ENCODE data around the gene TTLL9. TPM values are rescaled to one million over a fixed set of nuclear protein-coding genes. Genes with fewer than 3 reads are reported as not detected.

Gene TTLL9
- total RNA-seq, 2 experiments from 2014 or later: not detected

- no peaks in the 10 kb centered on the region for H3K27me3 Mint-ChIP-seq
- H3K27ac Mint-ChIP-seq: no peak overlapping the region
- peak overlapping the region; percentile 96 for H3K4me3 Mint-ChIP-seq
- no peak for DNase-seq
- peaks cover 3% of the 10 kb centered on the region for H3K9me3 Mint-ChIP-seq
- H3K36me3 Mint-ChIP-seq: peaks cover 33% of the 10 kb centered on the region
- peaks cover 18% of the 10 kb centered on the region for H3K4me1 Mint-ChIP-seq
These were observed 79.6 kb downstream of the TTLL9 start for GRCh38 chr20:31949877-31950646.

- peaks cover 33% of the 10 kb centered on the region for H3K36me3 Mint-ChIP-seq
- H3K27ac Mint-ChIP-seq: peak overlapping the region; percentile 94
These were observed 80.7 kb downstream of the TTLL9 start for GRCh38 chr20:31951203-31951529.

GRCh38 chr20:31951530-31952453, 81.4 kb downstream of the TTLL9 start, which contains the start of gene PDRG1:
Gene PDRG1, minus strand, starts transcription at chr20:31952046. Its CDS starts 85 bp downstream, at chr20:31951961.
- Mint-ChIP-seq H3K4me1 (peaks cover 18% of the 10 kb centered on the region), H3K9me3 (peaks cover 3% of the 10 kb centered on the region), H3K27ac (peak within 1 kb of the TSS; percentile 94), H3K4me3 (peak within 1 kb of the TSS; percentile 96), H3K36me3 (peaks cover 31% of the 10 kb centered on the region), H3K27me3 (no peaks in the 10 kb centered on the region)
- peak; percentile 97 for DNase-seq

More at GRCh38 chr20:31951203-31951529, 80.7 kb downstream of the TTLL9 start:
- Mint-ChIP-seq H3K27me3 (no peaks in the 10 kb centered on the region), H3K4me1 (peaks cover 18% of the 10 kb centered on the region), H3K4me3 (peak overlapping the region; percentile 96), H3K9me3 (peaks cover 3% of the 10 kb centered on the region)
- DNase-seq: no peak

GRCh38 chr20:31953556-31954148, 83.2 kb downstream of the TTLL9 start:
- H3K9me3 Mint-ChIP-seq: peaks cover 2% of the 10 kb centered on the region
- DNase-seq: no peak
- H3K27me3 Mint-ChIP-seq: peaks cover 1% of the 10 kb centered on the region
- no peak overlapping the region for H3K27ac Mint-ChIP-seq
- no peak overlapping the region for H3K4me3 Mint-ChIP-seq
- peaks cover 18% of the 10 kb centered on the region for H3K4me1 Mint-ChIP-seq
- peaks cover 22% of the 10 kb centered on the region for H3K36me3 Mint-ChIP-seq

GRCh38 chr20:31954500-31954899, 84.1 kb downstream of the TTLL9 start:
- H3K4me3 Mint-ChIP-seq: no peak overlapping the region
- DNase-seq: no peak
- peaks cover 16% of the 10 kb centered on the region for H3K36me3 Mint-ChIP-seq
- peaks cover 4% of the 10 kb centered on the region for H3K27me3 Mint-ChIP-seq
- H3K9me3 Mint-ChIP-seq: no peaks in the 10 kb centered on the region
- H3K27ac Mint-ChIP-seq: no peak overlapping the region
- peaks cover 16% of the 10 kb centered on the region for H3K4me1 Mint-ChIP-seq

- no peak for DNase-seq
- H3K4me3 Mint-ChIP-seq: no peak overlapping the region
- H3K4me1 Mint-ChIP-seq: peaks cover 3% of the 10 kb centered on the region
- H3K27me3 Mint-ChIP-seq: peaks cover 4% of the 10 kb centered on the region
- no peak overlapping the region for H3K27ac Mint-ChIP-seq
- H3K36me3 Mint-ChIP-seq: no peaks in the 10 kb centered on the region
- no peaks in the 10 kb centered on the region for H3K9me3 Mint-ChIP-seq
These were observed 86.4 kb downstream of the TTLL9 start for GRCh38 chr20:31956556-31957526.

GRCh38 chr20:31962761-31963160, 92.3 kb downstream of the TTLL9 start:
- DNase-seq: no peak
- Mint-ChIP-seq H3K27ac (no peak overlapping the region), H3K27me3 (peaks cover 46% of the 10 kb centered on the region), H3K36me3 (no peaks in the 10 kb centered on the region), H3K4me1 (no peaks in the 10 kb centered on the region), H3K4me3 (no peak overlapping the region), H3K9me3 (no peaks in the 10 kb centered on the region)

- Mint-ChIP-seq H3K27ac (no peak overlapping the region), H3K27me3 (peaks cover 48% of the 10 kb centered on the region), H3K9me3 (no peaks in the 10 kb centered on the region), H3K4me1 (peaks cover 2% of the 10 kb centered on the region), H3K4me3 (no peak overlapping the region), H3K36me3 (no peaks in the 10 kb centered on the region)
- DNase-seq: no peak
These were observed 93.5 kb downstream of the TTLL9 start for GRCh38 chr20:31963889-31964288.

GRCh38 chr20:31966991-31967655, 96.7 kb downstream of the TTLL9 start:
- peak overlapping the region; percentile 60 for H3K4me3 Mint-ChIP-seq
- H3K27me3 Mint-ChIP-seq: peaks cover 69% of the 10 kb centered on the region
- H3K9me3 Mint-ChIP-seq: no peaks in the 10 kb centered on the region
- H3K36me3 Mint-ChIP-seq: no peaks in the 10 kb centered on the region
- no peak for DNase-seq
- peaks cover 2% of the 10 kb centered on the region for H3K4me1 Mint-ChIP-seq
- H3K27ac Mint-ChIP-seq: no peak overlapping the region

GRCh38 chr20:31967830-31968249, 97.4 kb downstream of the TTLL9 start, which contains the start of gene XKR7:
Gene XKR7, plus strand, starts transcription at chr20:31968151. Its CDS starts 25 bp downstream, at chr20:31968176.
- Mint-ChIP-seq H3K9me3 (no peaks in the 10 kb centered on the region), H3K27me3 (peaks cover 71% of the 10 kb centered on the region), H3K36me3 (no peaks in the 10 kb centered on the region), H3K4me1 (peaks cover 2% of the 10 kb centered on the region), H3K27ac (no peak within 1 kb of the TSS), H3K4me3 (peak within 1 kb of the TSS; percentile 86)
- DNase-seq: peak; percentile 19

GRCh38 chr20:31968291-31969126, 98.1 kb downstream of the TTLL9 start:
- peak; percentile 86 for DNase-seq
- Mint-ChIP-seq H3K9me3 (no peaks in the 10 kb centered on the region), H3K4me3 (peak overlapping the region; percentile 86), H3K27ac (no peak overlapping the region), H3K27me3 (peaks cover 74% of the 10 kb centered on the region), H3K36me3 (no peaks in the 10 kb centered on the region), H3K4me1 (peaks cover 2% of the 10 kb centered on the region)

GRCh38 chr20:31969991-31970390, 99.6 kb downstream of the TTLL9 start:
- H3K27me3 Mint-ChIP-seq: peaks cover 71% of the 10 kb centered on the region
- H3K4me3 Mint-ChIP-seq: no peak overlapping the region
- no peak overlapping the region for H3K27ac Mint-ChIP-seq

GRCh38 chr20:31972471-31973021, 102.1 kb downstream of the TTLL9 start:
- Mint-ChIP-seq H3K4me1 (peaks cover 2% of the 10 kb centered on the region), H3K4me3 (no peak overlapping the region), H3K27ac (no peak overlapping the region), H3K9me3 (no peaks in the 10 kb centered on the region), H3K27me3 (peaks cover 59% of the 10 kb centered on the region), H3K36me3 (no peaks in the 10 kb centered on the region)
- DNase-seq: no peak

More at GRCh38 chr20:31969991-31970390, 99.6 kb downstream of the TTLL9 start:
- Mint-ChIP-seq H3K36me3 (no peaks in the 10 kb centered on the region), H3K9me3 (no peaks in the 10 kb centered on the region), H3K4me1 (peaks cover 2% of the 10 kb centered on the region)
- DNase-seq: no peak
